Fibroblast of villous mesenchyme (primary cell): Measurements from ENCODE around the gene ERFL. TPM values are rescaled to one million over a fixed set of nuclear protein-coding genes. Genes with fewer than 3 reads are reported as not detected.

Experiments used
- DNase-seq: peaks from one replicate; pipeline ENCODE4 v3.0.0-alpha.2; 2010; ENCODE audit warnings: low read depth
- H3K4me3 ChIP-seq: 2 replicates; pipeline ENCODE4 v1.5.1; 2011; ENCODE audit warnings: low read depth, mild to moderate bottlenecking, low read length
- CTCF ChIP-seq: IDR thresholded peaks from 2 replicates; pipeline ENCODE4 v1.5.1; 2012; ENCODE audit warnings: low read depth, mild to moderate bottlenecking, low read length; ENCODE audit not compliant: insufficient read depth
- total RNA-seq: library from RNA; depleted of rRNA; stranded (reverse); fragments of >200 nt; gene quantifications from 2 replicates; pipeline ENCODE4 v1.2.3, GENCODE V29; 2012

The ERFL gene
- total RNA-seq, 1 donor: not detected

- no peak for TF ChIP-seq CTCF
- DNase-seq: no peak
- no peak overlapping the region for H3K4me3 ChIP-seq
Measured at GRCh38 chr19:41901707-41902360, 26.4 kb downstream of the ERFL start.

- no peak overlapping the region for H3K4me3 ChIP-seq
- TF ChIP-seq CTCF: no peak
- DNase-seq: no peak
Measured at GRCh38 chr19:41898235-41898634, 30.0 kb downstream of the ERFL start.

GRCh38 chr19:41897820-41898219 is 30.4 kb downstream of the ERFL start:
- TF ChIP-seq CTCF: no peak
- no peak overlapping the region for H3K4me3 ChIP-seq
- no peak for DNase-seq

GRCh38 chr19:41897181-41897580 is 31.1 kb downstream of the ERFL start:
- TF ChIP-seq CTCF: no peak
- H3K4me3 ChIP-seq: no peak overlapping the region
- DNase-seq: no peak

GRCh38 chr19:41896581-41896942 is 31.7 kb downstream of the ERFL start:
- no peak for DNase-seq
- TF ChIP-seq CTCF: no peak
- H3K4me3 ChIP-seq: no peak overlapping the region

- DNase-seq: no peak
- H3K4me3 ChIP-seq: no peak overlapping the region
Measured at GRCh38 chr19:41895745-41896580, 32.3 kb downstream of the ERFL start.

More at GRCh38 chr19:41895745-41896580, 32.3 kb downstream of the ERFL start:
- peak; percentile 19 for TF ChIP-seq CTCF
